ENCODE data around the gene SEC22C.
"Not testable (repeated sequence)": the region's sequence is repeated elsewhere in the genome, so short reads cannot be mapped to it uniquely, and the experiment has no call there.

The SEC22C gene

DNA sequence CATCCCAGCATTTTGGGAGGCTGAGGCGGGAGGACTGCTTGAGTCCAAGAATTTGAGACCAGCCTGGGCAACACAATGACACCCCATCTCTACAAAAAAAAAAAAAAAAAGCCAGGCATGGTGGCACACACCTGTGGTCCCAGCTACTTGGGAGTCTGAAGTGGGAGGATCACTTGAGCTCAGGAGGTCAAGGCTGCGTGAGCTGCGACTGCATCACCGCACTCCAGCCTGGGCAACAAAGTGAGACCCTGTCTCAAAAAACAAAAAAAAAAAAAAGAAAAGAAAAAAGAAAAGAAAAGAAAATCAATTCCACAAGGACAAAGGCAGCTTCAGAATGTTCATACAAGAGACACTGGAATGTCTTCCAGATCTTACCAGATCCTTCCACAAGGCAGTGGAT lies 2.4 kb downstream of the SEC22C start:
- DNase-seq: not testable (repeated sequence)

DNA sequence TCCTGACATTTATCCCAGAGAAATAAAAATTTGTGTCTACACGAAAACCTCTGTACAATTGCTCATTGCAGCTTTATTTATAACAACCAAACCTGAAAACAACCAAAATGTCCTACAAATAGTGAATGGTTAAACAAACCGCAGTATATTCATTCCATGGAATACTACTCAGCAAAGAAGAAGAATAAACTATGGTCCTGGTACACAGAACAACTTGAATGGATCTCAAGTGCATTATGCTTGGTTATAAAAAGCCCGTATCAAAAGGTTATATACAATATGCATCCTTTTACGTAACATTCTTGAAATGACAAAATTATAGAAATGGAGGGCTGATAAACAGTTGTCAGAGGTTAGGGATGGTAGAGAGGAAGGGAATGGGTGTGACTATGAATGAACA lies 3.7 kb downstream of the SEC22C start:
- DNase-seq: no peak

GRCh38 chr3:42575137-42575741 lies 6.5 kb downstream of the SEC22C start:
- no peak for DNase-seq

GRCh38 chr3:42572278-42572677 lies 9.5 kb downstream of the SEC22C start:
- no peak for DNase-seq

DNA sequence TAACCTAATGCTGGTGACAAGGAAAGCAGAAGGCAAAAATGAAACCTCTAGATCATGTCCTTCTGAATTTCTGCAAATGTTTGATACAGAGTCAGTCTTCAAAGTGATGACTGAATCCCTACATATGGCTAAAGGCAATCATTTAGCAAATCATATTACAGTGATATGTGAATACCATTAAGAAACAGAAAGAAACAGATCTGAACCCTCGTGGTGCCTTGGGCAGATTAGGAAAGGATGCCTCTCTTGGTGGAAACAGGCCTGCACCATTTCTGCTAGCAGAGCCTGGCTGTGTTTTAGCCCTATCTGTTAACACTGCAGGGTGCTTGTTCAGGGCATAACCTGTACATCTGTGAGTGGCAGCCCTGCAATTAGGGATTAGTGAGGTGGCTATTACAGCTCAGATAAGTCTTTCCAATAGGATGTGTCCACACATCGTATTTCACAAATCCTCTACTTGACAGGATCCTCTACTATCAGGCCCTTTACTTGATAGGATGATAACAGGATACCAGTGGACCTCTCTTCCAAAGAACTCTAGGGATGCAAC lies 12.1 kb downstream of the SEC22C start:
- no peak for DNase-seq

DNA sequence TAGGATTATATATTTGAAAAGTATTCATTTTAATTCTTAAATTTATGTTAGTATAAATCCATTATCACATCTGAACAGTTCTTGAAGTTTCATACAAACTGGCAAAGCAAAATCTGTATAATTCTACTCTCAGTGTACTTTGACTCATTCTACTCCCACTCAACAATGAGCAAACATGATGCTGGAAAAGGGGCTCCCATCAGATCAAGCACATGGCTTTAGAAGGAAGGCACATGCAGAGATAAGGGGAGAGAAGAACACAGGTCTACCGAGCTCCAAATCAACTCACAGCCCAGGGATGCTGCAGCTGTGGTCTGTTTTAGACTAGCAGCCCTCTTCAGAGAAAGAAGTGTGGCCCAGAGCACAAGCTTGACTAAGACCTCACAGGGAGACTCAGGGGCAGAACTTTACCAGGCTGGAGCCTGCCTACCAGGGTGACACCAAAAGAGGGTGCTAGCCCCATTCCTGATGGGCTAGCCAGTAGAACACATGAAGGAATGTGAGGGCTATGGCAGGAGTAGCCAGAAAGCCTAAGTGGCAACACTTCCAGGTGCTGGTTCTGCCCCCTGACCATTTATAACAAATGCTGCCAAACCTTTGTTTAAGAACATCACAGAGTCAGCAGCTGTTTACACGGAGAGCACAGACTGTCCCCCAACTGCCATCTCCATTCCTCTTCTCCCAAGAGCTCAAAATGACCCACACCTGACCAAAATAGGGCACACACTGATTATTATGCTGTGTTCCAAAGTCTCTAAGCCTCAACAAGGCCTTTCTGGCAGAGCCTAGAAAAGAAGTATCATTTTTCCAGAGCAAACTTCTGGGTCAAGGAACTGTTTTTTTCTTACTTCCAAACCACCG lies 19.5 kb downstream of the SEC22C start:
- DNase-seq: no peak

GRCh38 chr3:42557854-42558253 lies 23.9 kb downstream of the SEC22C start:
- DNase-seq: no peak

DNA sequence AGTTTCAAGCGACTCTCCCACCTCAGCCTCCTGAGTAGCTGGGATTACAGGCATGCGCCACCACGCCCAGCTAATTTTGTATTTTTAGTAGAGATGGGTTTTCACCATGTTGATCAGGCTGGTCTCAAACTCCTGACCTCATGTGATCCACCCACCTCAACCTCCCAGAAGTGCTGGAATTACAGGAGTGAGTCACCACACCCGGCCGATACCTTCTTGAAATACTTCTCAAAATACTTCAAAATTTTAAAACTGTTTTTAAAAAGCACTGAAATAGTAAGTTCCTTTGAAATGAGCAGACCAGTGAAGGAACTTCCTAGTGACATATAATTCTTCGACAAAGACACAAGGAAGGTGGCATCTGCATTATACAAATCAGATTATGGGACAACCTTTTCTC lies 24.9 kb downstream of the SEC22C start:
- DNase-seq: not testable (repeated sequence)

GRCh38 chr3:42556089-42556632 lies 25.6 kb downstream of the SEC22C start:
- DNase-seq: peak; percentile 19

DNA sequence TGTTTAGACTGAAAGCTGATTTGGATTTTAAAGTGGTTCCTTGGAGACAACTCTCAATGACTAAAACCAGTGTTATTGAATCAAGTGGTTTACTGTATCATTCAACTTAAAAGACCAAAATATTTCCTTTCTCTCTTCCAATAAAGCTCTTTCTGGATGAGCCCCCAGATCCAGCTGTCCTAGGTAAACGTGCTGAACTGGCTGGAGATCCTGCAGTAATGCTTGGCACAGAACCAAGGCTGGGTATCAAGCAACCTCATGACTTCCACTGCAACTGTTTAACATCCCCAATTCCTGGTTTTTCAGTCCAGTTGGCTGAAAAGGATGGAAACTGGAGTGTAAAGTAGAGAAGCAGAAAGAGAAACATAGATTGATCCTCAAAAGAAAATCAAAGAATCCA lies 28.9 kb downstream of the SEC22C start:
- DNase-seq: no peak

GRCh38 chr3:42550250-42550649 lies 31.5 kb downstream of the SEC22C start:
- DNase-seq: no peak

DNA sequence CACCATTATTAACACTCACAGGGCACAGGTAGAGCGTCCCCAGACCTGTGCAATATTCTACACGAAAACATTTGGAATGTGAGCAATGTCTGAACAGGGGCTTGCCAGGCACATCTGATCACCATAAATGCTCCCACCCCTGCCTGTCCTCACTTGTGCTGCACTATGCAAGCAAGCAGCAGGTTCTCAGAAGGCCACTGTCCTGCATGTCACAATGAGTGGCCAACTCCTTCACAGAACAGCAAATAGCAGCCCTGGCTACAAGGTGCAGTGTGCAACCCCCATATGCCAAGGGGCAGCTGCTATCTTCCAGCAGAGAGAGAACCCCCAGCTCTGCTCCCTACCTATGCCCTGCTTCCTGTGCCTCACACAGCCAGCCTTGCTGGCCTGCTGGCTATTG lies 32.6 kb downstream of the SEC22C start:
- DNase-seq: no peak

GRCh38 chr3:42547401-42547945 lies 34.3 kb downstream of the SEC22C start:
- peak; percentile 73 for DNase-seq

DNA sequence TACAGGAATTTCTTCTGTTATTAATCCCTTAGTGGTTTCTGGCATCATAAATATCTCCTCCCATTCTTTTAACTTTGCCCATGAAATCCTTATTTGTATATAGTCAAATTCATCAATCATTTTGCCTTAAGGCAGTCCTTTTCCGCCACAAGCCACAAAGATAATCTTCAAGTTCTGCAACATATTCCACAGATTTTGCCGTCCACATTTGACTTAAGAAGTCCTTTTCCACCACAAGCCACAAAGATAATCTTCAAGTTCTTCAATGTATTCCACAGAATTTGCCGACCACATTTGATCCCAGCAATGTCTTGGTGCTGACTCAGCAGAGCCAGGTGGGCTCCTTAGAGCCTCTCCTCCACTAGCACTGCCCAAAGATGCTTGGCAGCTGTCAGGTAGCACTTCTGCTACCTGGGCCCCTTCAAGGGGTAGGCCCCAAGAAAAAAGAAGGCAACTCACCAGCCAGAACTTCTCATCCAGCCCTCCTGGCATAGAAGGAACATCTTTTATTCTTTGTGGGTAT lies 35.0 kb downstream of the SEC22C start:
- no peak for DNase-seq

- no peak for DNase-seq
Observed at GRCh38 chr3:42545284-42545900, 36.4 kb downstream of the SEC22C start.

DNA sequence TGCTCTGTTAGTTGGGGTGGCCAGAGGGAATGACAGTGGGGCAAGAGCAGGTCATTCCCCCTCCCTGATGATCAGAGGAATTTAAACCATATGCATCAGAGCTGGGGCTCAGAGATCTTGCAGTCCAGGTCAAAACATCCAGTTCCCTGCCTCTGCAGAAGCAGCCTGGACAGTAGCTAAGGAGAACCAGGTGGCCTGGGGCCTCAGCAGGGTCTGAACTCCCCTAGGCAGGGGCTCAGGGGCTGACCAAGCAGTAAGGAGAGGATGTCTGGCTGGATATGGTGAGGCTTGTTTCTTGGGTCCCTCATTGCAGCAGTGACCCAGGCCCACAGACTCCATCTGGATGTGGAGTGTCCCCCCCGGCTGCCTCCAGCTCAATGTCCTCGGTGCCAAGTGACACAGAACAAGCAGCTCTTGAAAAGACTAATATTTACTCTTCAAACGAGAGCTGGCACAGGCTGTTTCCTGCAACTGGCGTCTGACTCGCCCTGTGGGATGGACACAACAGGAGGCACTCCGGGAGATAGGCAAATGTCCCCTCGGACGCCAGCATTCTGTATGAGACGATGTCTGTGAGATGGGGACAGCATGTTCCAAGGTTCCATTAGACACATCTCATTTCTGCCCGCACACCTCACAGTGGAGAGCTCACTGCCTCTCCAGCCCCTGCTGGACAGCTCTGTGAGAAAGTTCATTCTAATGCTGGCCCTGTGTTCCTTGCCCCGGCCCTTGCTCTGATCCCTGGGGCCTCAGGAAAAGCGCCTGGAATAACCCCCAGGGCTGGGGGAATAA lies 37.1 kb downstream of the SEC22C start:
- no peak for DNase-seq

GRCh38 chr3:42541079-42541478 lies 40.7 kb downstream of the SEC22C start:
- DNase-seq: no peak

DNA sequence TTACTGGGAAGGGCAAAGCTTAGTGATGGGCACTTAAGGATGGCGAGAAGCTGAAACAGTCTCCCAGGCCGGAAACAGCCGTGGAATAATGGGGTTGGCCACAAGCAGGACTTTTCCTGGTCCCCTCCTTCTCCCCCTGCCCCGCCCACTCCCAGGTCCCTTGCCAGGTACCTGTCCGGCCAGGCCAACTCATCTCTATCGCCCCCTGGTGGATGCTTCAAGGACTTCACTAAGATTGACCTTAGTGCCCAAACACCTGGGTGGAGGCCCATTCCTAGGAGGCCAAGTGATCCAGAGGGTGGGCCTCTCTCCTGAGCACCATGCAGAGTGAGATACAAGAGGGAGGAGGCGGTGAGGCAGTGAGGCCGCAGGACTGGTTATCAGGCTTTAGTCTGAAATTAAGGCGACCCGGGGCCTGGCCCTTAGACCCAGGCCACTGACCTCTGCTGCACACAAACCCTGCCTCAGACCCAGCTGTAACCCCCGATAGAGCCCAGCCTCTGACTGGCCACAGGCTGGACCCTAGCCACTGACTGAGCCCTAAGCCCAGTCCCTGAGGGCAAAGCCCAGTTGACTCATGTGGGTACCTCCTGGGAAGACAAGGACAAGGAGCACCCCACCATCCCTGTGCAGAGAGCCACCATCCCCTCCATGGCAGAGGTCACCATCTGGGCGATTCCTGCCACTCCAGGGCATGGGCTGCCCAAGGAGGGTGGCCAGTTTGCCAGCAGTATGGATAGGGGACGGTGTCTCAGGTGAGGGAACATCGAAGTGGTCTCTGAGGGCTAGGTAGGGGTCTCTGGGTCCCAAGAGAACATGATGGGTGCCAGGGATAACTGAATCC lies 41.7 kb downstream of the SEC22C start:
- DNase-seq: peak; percentile 67

GRCh38 chr3:42537350-42537749 lies 44.4 kb downstream of the SEC22C start:
- DNase-seq: no peak

DNA sequence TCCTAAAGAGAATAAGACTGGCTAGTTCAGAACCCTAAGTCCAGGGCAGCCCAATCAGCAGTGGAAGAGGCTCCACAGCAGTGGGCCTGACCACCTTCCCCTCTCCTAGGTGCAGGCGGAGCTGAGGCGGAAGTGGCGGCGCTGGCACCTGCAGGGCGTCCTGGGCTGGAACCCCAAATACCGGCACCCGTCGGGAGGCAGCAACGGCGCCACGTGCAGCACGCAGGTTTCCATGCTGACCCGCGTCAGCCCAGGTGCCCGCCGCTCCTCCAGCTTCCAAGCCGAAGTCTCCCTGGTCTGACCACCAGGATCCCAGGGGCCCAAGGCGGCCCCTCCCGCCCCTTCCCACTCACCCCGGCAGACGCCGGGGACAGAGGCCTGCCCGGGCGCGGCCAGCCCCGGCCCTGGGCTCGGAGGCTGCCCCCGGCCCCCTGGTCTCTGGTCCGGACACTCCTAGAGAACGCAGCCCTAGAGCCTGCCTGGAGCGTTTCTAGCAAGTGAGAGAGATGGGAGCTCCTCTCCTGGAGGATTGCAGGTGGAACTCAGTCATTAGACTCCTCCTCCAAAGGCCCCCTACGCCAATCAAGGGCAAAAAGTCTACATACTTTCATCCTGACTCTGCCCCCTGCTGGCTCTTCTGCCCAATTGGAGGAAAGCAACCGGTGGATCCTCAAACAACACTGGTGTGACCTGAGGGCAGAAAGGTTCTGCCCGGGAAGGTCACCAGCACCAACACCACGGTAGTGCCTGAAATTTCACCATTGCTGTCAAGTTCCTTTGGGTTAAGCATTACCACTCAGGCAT lies 45.6 kb downstream of the SEC22C start:
- DNase-seq: peak; percentile 52

All from stimulated activated CD4-positive, alpha-beta T cell treated with anti-CD3 and anti-CD28 coated beads, Interleukin-4, amount 100 ng/mL, for 24 hours (primary cell).